Measurements from ENCODE around the gene PNLIPRP2.

GRCh38 chr10:116597543-116597942 lies 23.2 kb upstream of the PNLIPRP2 start:
- no peak for TF ChIP-seq CTCF (IDR thresholded peaks at IDR 0.05; ENCODE audit: low read length)
- TF ChIP-seq EZH2phosphoT487 (IDR thresholded peaks at IDR 0.05; ENCODE audit: low read length): no peak
- no peak for TF ChIP-seq EZH2 (optimal IDR thresholded peaks at IDR 0.05; ENCODE audit: low read depth, low read length)
